Pancreas (tissue), 10 donors: ENCODE results near the gene GUCY1A2. TPM values are rescaled to one million over a fixed set of nuclear protein-coding genes. Genes with fewer than 3 reads are reported as not detected.

Experiments used
- ATAC-seq, 4 donors: fragments of 200-7000 bp; cut with Tn5 transposase; one replicate each; pipeline versions ENCODE4 v1.8.0 to v1.9.1; 2020; ENCODE audit warnings: mild to moderate bottlenecking in 4 of 4, moderate library complexity in 4 of 4
- DNase-seq, 6 donors: peaks; one replicate each; pipeline ENCODE4 v3.0.0-alpha.2; 2020
- FAIRE-seq: peaks from 2 replicates; lab custom pipeline; 2012; peaks lifted over from hg19 to GRCh38; lab: Jason Lieb, UNC
- H3K27ac ChIP-seq, 4 donors: fragments of 200-600 bp; sonication (generic); 1 replicate in 3 of 4; 2 replicates in 1 of 4; pipeline versions ENCODE4 v1.5.0 to v1.8.0; 2020
- H3K27me3 ChIP-seq, 4 donors: fragments of 200-600 bp; one replicate each; pipeline ENCODE4 v1.8.0; 2021
- H3K36me3 ChIP-seq, 3 donors: fragments of 200-600 bp; sonication (generic) in 1 of 3; one replicate each; pipeline versions ENCODE4 v1.5.0 to v1.8.0; 2020 to 2021
- H3K4me1 ChIP-seq, 3 donors: fragments of 200-600 bp; one replicate each; pipeline ENCODE4 v1.8.0; 2021
- H3K4me3 ChIP-seq, 4 donors: fragments of 200-600 bp; sonication (generic) in 2 of 4; one replicate each; pipeline versions ENCODE4 v1.5.0 to v1.8.0; 2020 to 2021
- H3K9me3 ChIP-seq, 4 donors: fragments of 200-600 bp; one replicate each; pipeline ENCODE4 v1.8.0; 2021
- WGBS, 2 donors: extraction: QIAGEN DNeasy Blood & Tissue Kit; methylation state at CpG; one replicate each; pipeline ENCODE4 v1.1.7; 2013; 5-methylcytosine and 5-hydroxymethylcytosine counted together
- intact Hi-C, 3 donors: fragments of 100-400 bp; cut with DNase I; formaldehyde crosslinking; loops; one replicate each; pipeline versions ENCODE4 v1.11.1 to v1.14.2; 2022
- polyA plus RNA-seq, 2 donors: library from polyadenylated mRNA; stranded (reverse); fragments of 200-250 nt; gene quantifications; one replicate each; pipeline ENCODE4 v1.2.3, GENCODE V29; 2013
- total RNA-seq, 6 donors: library from RNA; stranded (reverse); fragmentation: NEBNext Ultra II Directional in 4 of 6; extraction: Animal tissue kit (Norgen Biotek cat#: 25700) in 4 of 6; gene quantifications; one replicate each; pipeline versions ENCODE4 v1.2.1 to v1.2.4, GENCODE V29; 2021 to 2023
- TF ChIP-seq, protein P1 (sequence below), 4 donors: fragments of 200-600 bp; sonication (generic) in 3 of 4; IDR thresholded peaks; one replicate each; pipeline versions ENCODE4 v1.5.0 to v1.8.0; 2021; ENCODE audit warnings: antibody characterized with exemption in 4 of 4
- donor health status: healthy with polysubstance abuse.
- donor health status: DM: no; HTN: no; CAD: no; lungs with moderate emphysema.
- donor health status: DM: no; HTN: no; CAD: no.
- donor health status: control.
- donor health status: control.
- donor health status: Bipolar disorder and iron deficiency.
- donor health status: DM: yes; HTN: yes; CAD: no.
- donor health status: DM: no; HTN: no; CAD: no.
- donor health status: DM: no; HTN: no; CAD: no.
- donor health status: DM: yes; HTN: yes; CAD: no.

GUCY1A2 gene
- total and polyA plus RNA-seq, 8 donors = 1.1 to 14.5 (median 7.9) TPM

- Histone ChIP-seq H3K4me1 (no peaks in the 10 kb centered on the region), H3K36me3 (no peaks in the 10 kb centered on the region), H3K4me3 (no peak overlapping the region), H3K9me3 (no peaks in the 10 kb centered on the region), H3K27me3 (no peaks in the 10 kb centered on the region), H3K27ac (no peak overlapping the region)
- ATAC-seq (no peak), FAIRE-seq (no peak), DNase-seq (no peak)
- TF ChIP-seq, protein P1, sequence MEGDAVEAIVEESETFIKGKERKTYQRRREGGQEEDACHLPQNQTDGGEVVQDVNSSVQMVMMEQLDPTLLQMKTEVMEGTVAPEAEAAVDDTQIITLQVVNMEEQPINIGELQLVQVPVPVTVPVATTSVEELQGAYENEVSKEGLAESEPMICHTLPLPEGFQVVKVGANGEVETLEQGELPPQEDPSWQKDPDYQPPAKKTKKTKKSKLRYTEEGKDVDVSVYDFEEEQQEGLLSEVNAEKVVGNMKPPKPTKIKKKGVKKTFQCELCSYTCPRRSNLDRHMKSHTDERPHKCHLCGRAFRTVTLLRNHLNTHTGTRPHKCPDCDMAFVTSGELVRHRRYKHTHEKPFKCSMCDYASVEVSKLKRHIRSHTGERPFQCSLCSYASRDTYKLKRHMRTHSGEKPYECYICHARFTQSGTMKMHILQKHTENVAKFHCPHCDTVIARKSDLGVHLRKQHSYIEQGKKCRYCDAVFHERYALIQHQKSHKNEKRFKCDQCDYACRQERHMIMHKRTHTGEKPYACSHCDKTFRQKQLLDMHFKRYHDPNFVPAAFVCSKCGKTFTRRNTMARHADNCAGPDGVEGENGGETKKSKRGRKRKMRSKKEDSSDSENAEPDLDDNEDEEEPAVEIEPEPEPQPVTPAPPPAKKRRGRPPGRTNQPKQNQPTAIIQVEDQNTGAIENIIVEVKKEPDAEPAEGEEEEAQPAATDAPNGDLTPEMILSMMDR (IDR thresholded peaks at IDR 0.05) = no peak
- WGBS, 2 donors = 81 to 85% methylated on average over 3 of the region's 3 CpGs
- intact Hi-C loops = no loop called here
Observed at GRCh38 chr11:106763501-106763900, 254.8 kb downstream of the GUCY1A2 start.

GRCh38 chr11:106761745-106762144 is 256.5 kb downstream of the GUCY1A2 start:
- Histone ChIP-seq H3K4me3 (no peak overlapping the region), H3K4me1 (no peaks in the 10 kb centered on the region), H3K27me3 (no peaks in the 10 kb centered on the region), H3K27ac (no peak overlapping the region), H3K9me3 (no peaks in the 10 kb centered on the region), H3K36me3 (no peaks in the 10 kb centered on the region)
- intact Hi-C loops = no loop called here
- 85 to 96% methylated on average over 1 of the region's 1 CpG for WGBS, 2 donors
- DNase-seq (no peak), ATAC-seq (no peak), FAIRE-seq (no peak)
- TF ChIP-seq, protein P1 (IDR thresholded peaks at IDR 0.05) = no peak

- Histone ChIP-seq H3K4me3 (no peak overlapping the region), H3K4me1 (no peaks in the 10 kb centered on the region), H3K27ac (no peak overlapping the region), H3K9me3 (no peaks in the 10 kb centered on the region), H3K27me3 (no peaks in the 10 kb centered on the region), H3K36me3 (no peaks in the 10 kb centered on the region)
- TF ChIP-seq, protein P1 (IDR thresholded peaks at IDR 0.05) = no peak
- ATAC-seq = no peak
- WGBS, 2 donors = 21 to 26% methylated on average over 1 of the region's 1 CpG
- intact Hi-C loops = no loop called here
- FAIRE-seq = no peak
- no peak for DNase-seq
Observed at GRCh38 chr11:106761240-106761639, 257.0 kb downstream of the GUCY1A2 start.

DNA sequence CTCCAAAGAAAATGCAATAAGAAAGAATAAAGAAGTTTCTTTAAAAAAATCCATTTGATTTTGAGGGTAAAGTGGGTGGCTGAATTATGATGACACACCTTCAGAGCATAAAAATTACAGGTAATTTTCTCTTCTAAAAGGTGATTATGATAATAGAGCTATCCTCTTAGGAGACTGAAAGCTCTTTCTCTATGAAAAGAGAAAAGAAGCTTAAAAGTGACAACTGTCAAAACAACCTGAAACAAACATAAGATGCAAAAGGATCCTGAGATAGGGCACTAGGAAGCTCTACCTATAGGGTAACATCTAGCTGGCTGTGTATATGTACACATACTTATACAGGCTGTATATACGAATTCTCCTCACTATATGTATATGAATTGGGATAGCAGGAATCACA is 270.2 kb downstream of the GUCY1A2 start:
- WGBS, 2 donors = 52 to 77% methylated on average over 1 of the region's 1 CpG
- TF ChIP-seq, protein P1 (IDR thresholded peaks at IDR 0.05) = no peak
- Histone ChIP-seq H3K27me3 (no peaks in the 10 kb centered on the region), H3K4me1 (no peaks in the 10 kb centered on the region), H3K4me3 (no peak overlapping the region), H3K27ac (no peak overlapping the region), H3K9me3 (no peaks in the 10 kb centered on the region), H3K36me3 (no peaks in the 10 kb centered on the region)
- intact Hi-C loops = no loop called here
- DNase-seq = no peak
- no peak for FAIRE-seq
- no peak for ATAC-seq

DNA sequence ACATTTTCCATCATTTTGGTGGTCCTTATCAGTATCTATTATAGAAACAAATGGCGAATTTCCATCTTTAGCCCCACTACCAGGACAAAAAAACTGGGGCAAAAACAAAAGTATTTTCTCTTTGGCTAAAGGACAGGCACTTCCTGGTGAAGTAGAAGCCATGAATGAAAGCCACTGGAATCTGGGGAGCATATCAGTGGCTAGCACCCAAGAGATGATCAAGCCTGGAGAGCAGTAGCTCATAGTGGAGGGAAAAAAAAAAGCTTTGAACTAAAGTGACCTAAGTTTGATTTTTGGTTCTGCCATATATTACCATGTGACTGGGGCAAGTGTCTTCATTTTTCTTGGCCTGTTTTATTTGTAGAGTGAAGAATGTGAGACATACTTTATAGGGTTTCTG is 272.3 kb downstream of the GUCY1A2 start:
- Histone ChIP-seq H3K9me3 (no peaks in the 10 kb centered on the region), H3K27ac (no peak overlapping the region), H3K4me1 (no peaks in the 10 kb centered on the region), H3K4me3 (no peak overlapping the region), H3K36me3 (no peaks in the 10 kb centered on the region), H3K27me3 (no peaks in the 10 kb centered on the region)
- intact Hi-C loops = no loop called here
- TF ChIP-seq, protein P1 (IDR thresholded peaks at IDR 0.05) = no peak
- FAIRE-seq (no peak), ATAC-seq (no peak), DNase-seq (no peak)
- WGBS, 2 donors = 46 to 77% methylated on average over 1 of the region's 1 CpG
